ENCODE data around the gene PROP1. TPM values are rescaled to one million over a fixed set of nuclear protein-coding genes. Genes with fewer than 3 reads are reported as not detected.
"Not testable (repeated sequence)": the region's sequence is repeated elsewhere in the genome, so short reads cannot be mapped to it uniquely, and the experiment has no call there.

PROP1 gene
- polyA plus RNA-seq, 4 donors = not detected

GRCh38 chr5:177977600-177977999 is 18.4 kb downstream of the PROP1 start:
- not testable (repeated sequence) for H3K36me3 ChIP-seq (ENCODE audit: control insufficient read depth in 3 of 3, insufficient read depth in 2 of 3, low read depth in 1 of 3, low read length in 3 of 3); H3K4me3 ChIP-seq (ENCODE audit: low read depth in 1 of 3, low read length in 3 of 3); DNase-seq; FAIRE-seq; H3K27ac ChIP-seq (ENCODE audit: low read depth in 1 of 3, low read length in 2 of 3); H3K4me1 ChIP-seq (ENCODE audit: control insufficient read depth in 3 of 3, insufficient read depth in 2 of 3, low read depth in 1 of 3, low read length in 2 of 3); H3K9me3 ChIP-seq (ENCODE audit: control insufficient read depth in 2 of 2, insufficient read depth in 1 of 2, low read depth in 1 of 2, low read length in 1 of 2)
- peaks cover 0 to 11% (median 10%) of the 10 kb centered on the region in 3 donors for H3K27me3 ChIP-seq (ENCODE audit: control insufficient read depth in 3 of 3, insufficient read depth in 3 of 3, low read length in 3 of 3)
- WGBS, 3 donors = 53 to 65% (median 61%) methylated on average over 4 to 8 of the region's 8 CpGs

- H3K9me3 ChIP-seq (ENCODE audit: control insufficient read depth in 2 of 2, insufficient read depth in 1 of 2, low read depth in 1 of 2, low read length in 1 of 2) = no peaks in the 10 kb centered on the region
- FAIRE-seq (no peak), DNase-seq (no peak)
- no peak overlapping the region for H3K4me3 ChIP-seq (ENCODE audit: low read depth in 1 of 3, low read length in 3 of 3)
- no peaks in the 10 kb centered on the region for H3K4me1 ChIP-seq (ENCODE audit: control insufficient read depth in 3 of 3, insufficient read depth in 2 of 3, low read depth in 1 of 3, low read length in 2 of 3)
- no peaks in the 10 kb centered on the region for H3K36me3 ChIP-seq (ENCODE audit: control insufficient read depth in 3 of 3, insufficient read depth in 2 of 3, low read depth in 1 of 3, low read length in 3 of 3)
- WGBS, 3 donors = 66 to 80% (median 75%) methylated on average over 5 of the region's 5 CpGs
- H3K27ac ChIP-seq (ENCODE audit: low read depth in 1 of 3, low read length in 2 of 3) = no peak overlapping the region
- no peaks in the 10 kb centered on the region for H3K27me3 ChIP-seq (ENCODE audit: control insufficient read depth in 3 of 3, insufficient read depth in 3 of 3, low read length in 3 of 3)
These were observed 22.9 kb downstream of the PROP1 start for GRCh38 chr5:177973066-177973635.

GRCh38 chr5:177972613-177973012 is 23.4 kb downstream of the PROP1 start:
- no peak overlapping the region for H3K4me3 ChIP-seq (ENCODE audit: low read depth in 1 of 3, low read length in 3 of 3)
- H3K4me1 ChIP-seq (ENCODE audit: control insufficient read depth in 3 of 3, insufficient read depth in 2 of 3, low read depth in 1 of 3, low read length in 2 of 3) = no peaks in the 10 kb centered on the region
- FAIRE-seq (no peak), DNase-seq (no peak)
- no peak overlapping the region for H3K27ac ChIP-seq (ENCODE audit: low read depth in 1 of 3, low read length in 2 of 3)
- no peaks in the 10 kb centered on the region for H3K9me3 ChIP-seq (ENCODE audit: control insufficient read depth in 2 of 2, insufficient read depth in 1 of 2, low read depth in 1 of 2, low read length in 1 of 2)
- H3K36me3 ChIP-seq (ENCODE audit: control insufficient read depth in 3 of 3, insufficient read depth in 2 of 3, low read depth in 1 of 3, low read length in 3 of 3) = no peaks in the 10 kb centered on the region
- WGBS, 3 donors = 80 to 87% (median 87%) methylated on average over 4 of the region's 4 CpGs
- no peaks in the 10 kb centered on the region for H3K27me3 ChIP-seq (ENCODE audit: control insufficient read depth in 3 of 3, insufficient read depth in 3 of 3, low read length in 3 of 3)

GRCh38 chr5:177972014-177972413 is 24.0 kb downstream of the PROP1 start:
- not testable (repeated sequence) for H3K9me3 ChIP-seq (ENCODE audit: control insufficient read depth in 2 of 2, insufficient read depth in 1 of 2, low read depth in 1 of 2, low read length in 1 of 2); H3K27me3 ChIP-seq (ENCODE audit: control insufficient read depth in 3 of 3, insufficient read depth in 3 of 3, low read length in 3 of 3); FAIRE-seq; DNase-seq; H3K4me1 ChIP-seq (ENCODE audit: control insufficient read depth in 3 of 3, insufficient read depth in 2 of 3, low read depth in 1 of 3, low read length in 2 of 3); H3K27ac ChIP-seq (ENCODE audit: low read depth in 1 of 3, low read length in 2 of 3); H3K4me3 ChIP-seq (ENCODE audit: low read depth in 1 of 3, low read length in 3 of 3); H3K36me3 ChIP-seq (ENCODE audit: control insufficient read depth in 3 of 3, insufficient read depth in 2 of 3, low read depth in 1 of 3, low read length in 3 of 3)
- WGBS, 3 donors = 90 to 97% (median 95%) methylated on average over 10 of the region's 10 CpGs

- Histone ChIP-seq H3K9me3 (ENCODE audit: control insufficient read depth in 2 of 2, insufficient read depth in 1 of 2, low read depth in 1 of 2, low read length in 1 of 2) (no peaks in the 10 kb centered on the region), H3K36me3 (ENCODE audit: control insufficient read depth in 3 of 3, insufficient read depth in 2 of 3, low read depth in 1 of 3, low read length in 3 of 3) (no peaks in the 10 kb centered on the region), H3K27me3 (ENCODE audit: control insufficient read depth in 3 of 3, insufficient read depth in 3 of 3, low read length in 3 of 3) (no peaks in the 10 kb centered on the region), H3K27ac (ENCODE audit: low read depth in 1 of 3, low read length in 2 of 3) (no peak overlapping the region), H3K4me1 (ENCODE audit: control insufficient read depth in 3 of 3, insufficient read depth in 2 of 3, low read depth in 1 of 3, low read length in 2 of 3) (no peaks in the 10 kb centered on the region), H3K4me3 (ENCODE audit: low read depth in 1 of 3, low read length in 3 of 3) (no peak overlapping the region)
- 79 to 82% (median 81%) methylated on average over 8 of the region's 8 CpGs for WGBS, 3 donors
- FAIRE-seq (no peak), DNase-seq (no peak)
These were observed 27.3 kb downstream of the PROP1 start for GRCh38 chr5:177968661-177969211.

- 79 to 84% (median 82%) methylated on average over 8 to 9 of the region's 9 CpGs for WGBS, 3 donors
- Histone ChIP-seq H3K9me3 (ENCODE audit: control insufficient read depth in 2 of 2, insufficient read depth in 1 of 2, low read depth in 1 of 2, low read length in 1 of 2) (no peaks in the 10 kb centered on the region), H3K4me3 (ENCODE audit: low read depth in 1 of 3, low read length in 3 of 3) (no peak overlapping the region), H3K27ac (ENCODE audit: low read depth in 1 of 3, low read length in 2 of 3) (no peak overlapping the region), H3K4me1 (ENCODE audit: control insufficient read depth in 3 of 3, insufficient read depth in 2 of 3, low read depth in 1 of 3, low read length in 2 of 3) (no peaks in the 10 kb centered on the region), H3K36me3 (ENCODE audit: control insufficient read depth in 3 of 3, insufficient read depth in 2 of 3, low read depth in 1 of 3, low read length in 3 of 3) (no peaks in the 10 kb centered on the region), H3K27me3 (ENCODE audit: control insufficient read depth in 3 of 3, insufficient read depth in 3 of 3, low read length in 3 of 3) (no peaks in the 10 kb centered on the region)
- no peak for FAIRE-seq
- DNase-seq = no peak
These were observed 28.7 kb downstream of the PROP1 start for GRCh38 chr5:177967221-177967887.

GRCh38 chr5:177966839-177967166 is 29.2 kb downstream of the PROP1 start:
- H3K4me3 ChIP-seq (ENCODE audit: low read depth in 1 of 3, low read length in 3 of 3) = no peak overlapping the region
- H3K36me3 ChIP-seq (ENCODE audit: control insufficient read depth in 3 of 3, insufficient read depth in 2 of 3, low read depth in 1 of 3, low read length in 3 of 3) = no peaks in the 10 kb centered on the region
- H3K9me3 ChIP-seq (ENCODE audit: control insufficient read depth in 2 of 2, insufficient read depth in 1 of 2, low read depth in 1 of 2, low read length in 1 of 2) = no peaks in the 10 kb centered on the region
- H3K27me3 ChIP-seq (ENCODE audit: control insufficient read depth in 3 of 3, insufficient read depth in 3 of 3, low read length in 3 of 3) = no peaks in the 10 kb centered on the region
- no peak for DNase-seq
- no peaks in the 10 kb centered on the region for H3K4me1 ChIP-seq (ENCODE audit: control insufficient read depth in 3 of 3, insufficient read depth in 2 of 3, low read depth in 1 of 3, low read length in 2 of 3)
- no peak for FAIRE-seq
- WGBS, 3 donors = 79 to 88% (median 85%) methylated on average over 7 of the region's 7 CpGs
- no peak overlapping the region for H3K27ac ChIP-seq (ENCODE audit: low read depth in 1 of 3, low read length in 2 of 3)

GRCh38 chr5:177966009-177966838 is 29.8 kb downstream of the PROP1 start:
- H3K4me3 ChIP-seq (ENCODE audit: low read depth in 1 of 3, low read length in 3 of 3) = no peak overlapping the region
- FAIRE-seq = no peak
- H3K27me3 ChIP-seq (ENCODE audit: control insufficient read depth in 3 of 3, insufficient read depth in 3 of 3, low read length in 3 of 3) = no peaks in the 10 kb centered on the region
- no peaks in the 10 kb centered on the region for H3K36me3 ChIP-seq (ENCODE audit: control insufficient read depth in 3 of 3, insufficient read depth in 2 of 3, low read depth in 1 of 3, low read length in 3 of 3)
- H3K9me3 ChIP-seq (ENCODE audit: control insufficient read depth in 2 of 2, insufficient read depth in 1 of 2, low read depth in 1 of 2, low read length in 1 of 2) = no peaks in the 10 kb centered on the region
- H3K27ac ChIP-seq (ENCODE audit: low read depth in 1 of 3, low read length in 2 of 3) = no peak overlapping the region
- H3K4me1 ChIP-seq (ENCODE audit: control insufficient read depth in 3 of 3, insufficient read depth in 2 of 3, low read depth in 1 of 3, low read length in 2 of 3) = no peaks in the 10 kb centered on the region
- WGBS, 3 donors = 75 to 80% (median 76%) methylated on average over 19 of the region's 19 CpGs
- no peak for DNase-seq
